ENCODE measurements around the gene NSMF.

NSMF gene

DNA sequence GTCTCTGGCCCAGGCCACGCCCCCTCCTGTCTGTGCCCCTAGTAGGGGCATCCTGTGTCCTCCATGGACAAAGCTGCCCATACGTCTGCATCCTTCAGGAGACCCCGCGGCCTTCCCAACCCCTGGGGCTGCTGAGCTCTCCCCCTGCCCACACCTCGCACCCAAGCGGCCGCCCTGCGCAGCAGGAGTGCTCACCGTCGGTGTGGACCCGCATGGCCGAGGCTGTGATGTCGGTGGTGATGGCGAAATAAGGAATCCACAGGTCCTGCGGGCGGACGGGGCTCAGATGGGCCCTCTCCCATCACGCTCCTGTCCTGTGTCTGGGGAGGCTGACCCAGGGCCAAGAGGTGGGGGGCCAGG is 4.8 kb upstream of the NSMF start:
- H3K27ac ChIP-seq (ENCODE audit: low read depth in 2 of 2, low read length in 2 of 2), result no peak overlapping the region
- H3K9ac ChIP-seq (ENCODE audit: low read depth in 1 of 2, low read length in 2 of 2), result no peak overlapping the region
- H3K9me3 ChIP-seq (ENCODE audit: control insufficient read depth in 2 of 2, low read length in 2 of 2), result no peaks in the 10 kb centered on the region
- H3K36me3 ChIP-seq (ENCODE audit: control insufficient read depth in 2 of 2, insufficient read depth in 2 of 2, low read length in 2 of 2), result no peaks in the 10 kb centered on the region
- H3K4me3 ChIP-seq (ENCODE audit: low read length in 2 of 2), result no peak overlapping the region
- no peaks in the 10 kb centered on the region for H3K27me3 ChIP-seq (ENCODE audit: control insufficient read depth in 2 of 2, insufficient read depth in 2 of 2, low read length in 2 of 2)
- peaks cover 5 to 6% of the 10 kb centered on the region in 2 donors for H3K4me1 ChIP-seq (ENCODE audit: control insufficient read depth in 2 of 2, insufficient read depth in 2 of 2, low read length in 2 of 2)

DNA sequence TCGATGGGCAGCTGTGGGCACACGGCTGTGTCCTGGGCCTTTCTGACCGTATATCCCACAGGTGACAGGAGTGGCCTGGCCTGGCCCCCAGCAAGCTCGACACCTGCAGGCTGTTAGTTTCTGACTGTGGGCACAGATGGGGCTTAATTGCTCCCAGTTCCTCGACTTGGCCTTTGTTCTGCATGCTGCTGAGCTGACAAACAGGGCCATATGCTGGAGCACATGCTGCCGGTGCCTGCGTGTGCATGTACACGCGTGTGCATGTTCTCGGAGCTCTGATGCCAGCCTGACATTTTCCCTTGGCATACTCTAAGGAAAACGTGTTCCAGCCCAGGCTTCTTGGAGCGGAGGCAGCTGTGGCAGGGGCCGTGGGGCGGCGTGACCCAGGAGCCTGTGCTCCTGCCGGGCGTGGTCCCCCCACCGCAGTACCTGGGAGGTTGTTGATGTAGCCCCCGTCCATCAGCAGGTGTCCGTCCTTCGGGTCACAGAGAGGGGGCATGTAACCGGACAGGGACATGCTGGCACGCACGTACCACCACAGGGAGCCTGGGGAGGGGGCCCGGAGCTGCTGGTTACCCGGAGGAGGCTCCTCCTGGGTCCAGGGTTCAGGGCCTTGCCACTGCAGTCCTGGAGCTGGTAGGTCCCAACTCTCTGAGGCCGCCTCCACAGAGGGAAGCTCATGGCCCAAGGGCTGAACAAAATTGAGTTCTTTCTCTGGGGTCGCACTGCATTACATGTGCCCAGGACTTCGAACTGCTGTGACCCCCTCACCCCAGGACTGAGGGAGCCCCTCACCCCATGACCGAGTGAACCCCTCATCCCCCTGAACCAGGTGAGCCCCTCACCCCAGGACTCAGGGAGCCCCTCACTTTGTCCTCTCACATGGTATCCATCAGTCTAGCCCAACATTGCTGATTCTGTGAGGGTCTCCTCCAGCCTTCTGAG is 4.1 kb upstream of the NSMF start:
- no peak overlapping the region for H3K9ac ChIP-seq (ENCODE audit: low read depth in 1 of 2, low read length in 2 of 2)
- peaks cover 9 to 11% of the 10 kb centered on the region in 2 donors for H3K4me1 ChIP-seq (ENCODE audit: control insufficient read depth in 2 of 2, insufficient read depth in 2 of 2, low read length in 2 of 2)
- no peaks in the 10 kb centered on the region for H3K27me3 ChIP-seq (ENCODE audit: control insufficient read depth in 2 of 2, insufficient read depth in 2 of 2, low read length in 2 of 2)

DNA sequence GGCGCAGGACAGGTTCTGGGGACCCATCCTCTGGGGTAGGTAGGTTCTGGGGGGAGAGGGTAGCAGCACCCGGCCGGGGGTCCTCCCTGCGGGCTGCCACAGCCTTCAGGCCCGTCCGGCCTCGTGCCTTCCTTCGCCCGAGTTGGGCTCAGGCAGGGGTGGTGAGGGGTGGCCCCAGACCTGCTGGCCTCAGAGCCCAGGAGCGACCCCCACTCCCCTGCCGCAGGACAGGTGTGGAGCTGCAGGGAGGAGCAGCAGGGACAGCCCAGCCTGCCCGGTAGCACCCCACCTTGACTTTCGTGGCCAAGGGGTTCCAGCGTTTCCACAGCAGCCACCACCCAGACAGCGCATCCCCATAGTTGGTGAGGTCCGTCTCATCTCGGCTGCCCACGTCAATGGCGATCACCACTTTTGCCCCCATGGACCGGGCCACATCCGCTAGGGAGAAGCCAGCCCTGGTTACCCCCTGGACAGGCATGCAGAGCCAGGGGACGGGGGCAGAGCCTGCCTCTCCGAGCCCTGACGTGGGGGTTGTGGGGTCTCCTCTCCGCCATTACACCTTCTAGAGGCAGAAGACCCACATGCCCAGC is 3.4 kb upstream of the NSMF start:
- Histone ChIP-seq H3K4me1 (ENCODE audit: control insufficient read depth in 2 of 2, insufficient read depth in 2 of 2, low read length in 2 of 2) (peaks cover 13% of the 10 kb centered on the region in 2 donors), H3K27ac (ENCODE audit: low read depth in 2 of 2, low read length in 2 of 2) (peak overlapping the region in 1 of 2 donors; percentile 38), H3K4me3 (ENCODE audit: low read length in 2 of 2) (no peak overlapping the region), H3K27me3 (ENCODE audit: control insufficient read depth in 2 of 2, insufficient read depth in 2 of 2, low read length in 2 of 2) (no peaks in the 10 kb centered on the region), H3K36me3 (ENCODE audit: control insufficient read depth in 2 of 2, insufficient read depth in 2 of 2, low read length in 2 of 2) (no peaks in the 10 kb centered on the region), H3K9me3 (ENCODE audit: control insufficient read depth in 2 of 2, low read length in 2 of 2) (no peaks in the 10 kb centered on the region), H3K9ac (ENCODE audit: low read depth in 1 of 2, low read length in 2 of 2) (no peak overlapping the region)

More for the DNA sequence above, 4.1 kb upstream of the NSMF start:
- H3K9me3 ChIP-seq (ENCODE audit: control insufficient read depth in 2 of 2, low read length in 2 of 2), result no peaks in the 10 kb centered on the region
- no peaks in the 10 kb centered on the region for H3K36me3 ChIP-seq (ENCODE audit: control insufficient read depth in 2 of 2, insufficient read depth in 2 of 2, low read length in 2 of 2)
- no peak overlapping the region for H3K27ac ChIP-seq (ENCODE audit: low read depth in 2 of 2, low read length in 2 of 2)
- H3K4me3 ChIP-seq (ENCODE audit: low read length in 2 of 2), result no peak overlapping the region

DNA sequence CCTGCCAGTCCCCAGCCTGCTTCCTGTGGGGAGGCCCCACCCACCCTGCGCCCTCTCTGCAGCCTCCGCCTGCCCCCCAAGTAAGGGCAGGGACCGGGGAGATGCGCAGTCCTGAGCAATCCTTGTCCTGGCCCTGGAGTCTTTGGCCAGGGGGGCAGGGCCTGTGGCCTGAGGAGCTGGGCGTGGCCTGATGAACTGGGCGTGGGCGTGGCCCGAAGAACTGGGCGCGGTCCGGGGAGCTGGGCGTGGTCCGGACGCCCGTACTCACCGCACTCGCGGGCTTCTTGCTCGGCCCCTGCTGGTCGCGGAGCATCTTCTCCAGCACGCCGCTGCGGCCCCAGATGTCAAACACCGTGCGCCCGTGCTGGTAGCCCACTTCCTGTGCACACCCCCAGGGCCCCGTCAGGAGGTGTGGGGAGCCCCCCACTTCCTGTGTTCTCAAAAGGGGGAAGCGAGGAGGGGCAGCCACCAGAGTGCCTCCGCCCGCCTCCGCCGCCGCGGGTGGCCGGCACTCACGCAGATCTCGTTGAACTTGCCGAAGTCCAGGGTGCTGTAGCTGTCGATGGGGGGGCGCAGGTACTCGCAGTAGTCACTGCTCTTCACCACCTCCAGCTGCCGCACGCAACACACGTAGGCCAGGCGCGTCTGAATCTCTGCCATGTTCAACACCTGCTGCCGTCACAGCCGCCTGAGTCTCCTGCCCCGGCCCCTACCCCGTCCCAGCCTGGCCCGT is 2.7 kb upstream of the NSMF start:
- no peak overlapping the region for H3K4me3 ChIP-seq (ENCODE audit: low read length in 2 of 2)
- peak overlapping the region in 1 of 2 donors; percentile 38 for H3K27ac ChIP-seq (ENCODE audit: low read depth in 2 of 2, low read length in 2 of 2)
- H3K27me3 ChIP-seq (ENCODE audit: control insufficient read depth in 2 of 2, insufficient read depth in 2 of 2, low read length in 2 of 2), result no peaks in the 10 kb centered on the region
- no peaks in the 10 kb centered on the region for H3K9me3 ChIP-seq (ENCODE audit: control insufficient read depth in 2 of 2, low read length in 2 of 2)
- peaks cover 13% of the 10 kb centered on the region in 2 donors for H3K4me1 ChIP-seq (ENCODE audit: control insufficient read depth in 2 of 2, insufficient read depth in 2 of 2, low read length in 2 of 2)
- H3K36me3 ChIP-seq (ENCODE audit: control insufficient read depth in 2 of 2, insufficient read depth in 2 of 2, low read length in 2 of 2), result no peaks in the 10 kb centered on the region
- H3K9ac ChIP-seq (ENCODE audit: low read depth in 1 of 2, low read length in 2 of 2), result no peak overlapping the region

DNA sequence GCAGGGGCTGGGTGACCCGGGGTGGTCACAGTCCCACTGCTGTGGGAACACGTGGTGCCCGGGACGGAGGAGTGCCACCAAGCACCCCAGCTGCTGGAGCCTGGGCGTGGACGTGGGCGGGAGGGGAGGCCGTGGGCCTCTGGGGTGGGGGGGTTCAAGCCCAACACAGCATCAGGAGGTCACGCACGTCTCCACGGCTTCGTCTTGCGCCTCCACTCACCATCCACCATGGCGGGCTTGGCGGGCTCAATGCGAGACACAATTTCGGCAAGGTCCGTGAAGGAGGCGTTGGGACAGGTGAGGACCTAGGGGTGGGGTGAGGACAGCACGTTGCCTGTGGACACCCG is 2.2 kb upstream of the NSMF start:
- H3K4me1 ChIP-seq (ENCODE audit: control insufficient read depth in 2 of 2, insufficient read depth in 2 of 2, low read length in 2 of 2), result peaks cover 13% of the 10 kb centered on the region in 2 donors
- no peak overlapping the region for H3K9ac ChIP-seq (ENCODE audit: low read depth in 1 of 2, low read length in 2 of 2)
- no peaks in the 10 kb centered on the region for H3K9me3 ChIP-seq (ENCODE audit: control insufficient read depth in 2 of 2, low read length in 2 of 2)
- no peak overlapping the region for H3K27ac ChIP-seq (ENCODE audit: low read depth in 2 of 2, low read length in 2 of 2)
- H3K36me3 ChIP-seq (ENCODE audit: control insufficient read depth in 2 of 2, insufficient read depth in 2 of 2, low read length in 2 of 2), result no peaks in the 10 kb centered on the region
- no peak overlapping the region for H3K4me3 ChIP-seq (ENCODE audit: low read length in 2 of 2)
- H3K27me3 ChIP-seq (ENCODE audit: control insufficient read depth in 2 of 2, insufficient read depth in 2 of 2, low read length in 2 of 2), result no peaks in the 10 kb centered on the region

DNA sequence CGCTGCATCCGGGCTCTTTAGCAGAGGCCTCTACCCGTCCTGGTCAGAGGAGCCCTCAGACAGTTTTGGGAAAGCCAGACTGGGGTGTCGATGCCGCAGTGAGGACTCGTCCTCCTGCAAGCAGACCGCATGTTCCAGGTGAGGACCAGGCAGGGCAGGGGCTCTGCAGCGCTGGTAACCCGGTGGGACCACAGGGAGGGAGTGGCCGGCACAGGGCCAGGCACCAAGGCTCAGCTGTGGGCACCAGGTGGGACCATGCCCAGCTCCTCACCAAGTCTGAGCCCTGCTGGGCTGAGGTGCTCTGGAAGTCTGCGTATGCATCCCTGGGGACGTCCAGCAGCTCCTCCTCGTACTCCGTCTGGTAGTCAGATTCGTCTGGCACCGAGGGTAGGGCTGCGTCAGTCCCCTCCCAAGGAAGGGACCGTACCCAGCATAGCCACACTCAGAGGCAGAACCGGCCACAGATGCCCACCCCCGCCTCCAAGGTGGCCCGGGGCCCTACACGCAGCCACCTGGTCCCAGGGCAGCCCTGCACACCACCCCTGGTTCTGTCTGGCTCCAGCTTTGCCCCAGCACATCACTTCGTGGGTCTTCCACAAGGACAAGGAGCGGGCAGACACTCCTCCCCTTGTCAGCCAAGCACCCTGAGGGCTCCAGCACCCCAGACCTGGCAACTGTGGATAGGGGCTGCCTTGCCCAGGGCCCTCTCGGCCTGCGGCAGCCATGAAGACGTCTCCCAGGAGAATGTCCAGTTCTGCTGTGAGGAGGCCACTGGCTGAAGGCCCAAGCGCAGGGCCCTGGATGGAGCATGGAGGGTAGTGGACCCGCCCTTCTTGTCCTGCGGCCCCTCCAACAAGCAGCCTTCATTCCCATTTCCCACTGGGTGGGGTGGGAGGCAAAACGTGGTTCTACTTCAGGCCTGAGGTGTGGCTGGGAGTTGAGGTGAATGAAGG is 1.5 kb upstream of the NSMF start:
- no peaks in the 10 kb centered on the region for H3K27me3 ChIP-seq (ENCODE audit: control insufficient read depth in 2 of 2, insufficient read depth in 2 of 2, low read length in 2 of 2)
- H3K36me3 ChIP-seq (ENCODE audit: control insufficient read depth in 2 of 2, insufficient read depth in 2 of 2, low read length in 2 of 2), result no peaks in the 10 kb centered on the region
- no peaks in the 10 kb centered on the region for H3K9me3 ChIP-seq (ENCODE audit: control insufficient read depth in 2 of 2, low read length in 2 of 2)
- H3K4me1 ChIP-seq (ENCODE audit: control insufficient read depth in 2 of 2, insufficient read depth in 2 of 2, low read length in 2 of 2), result peaks cover 13% of the 10 kb centered on the region in 2 donors
- H3K9ac ChIP-seq (ENCODE audit: low read depth in 1 of 2, low read length in 2 of 2), result peak overlapping the region in 1 of 2 donors; percentile 24
- no peak overlapping the region for H3K27ac ChIP-seq (ENCODE audit: low read depth in 2 of 2, low read length in 2 of 2)
- H3K4me3 ChIP-seq (ENCODE audit: low read length in 2 of 2), result no peak overlapping the region

DNA sequence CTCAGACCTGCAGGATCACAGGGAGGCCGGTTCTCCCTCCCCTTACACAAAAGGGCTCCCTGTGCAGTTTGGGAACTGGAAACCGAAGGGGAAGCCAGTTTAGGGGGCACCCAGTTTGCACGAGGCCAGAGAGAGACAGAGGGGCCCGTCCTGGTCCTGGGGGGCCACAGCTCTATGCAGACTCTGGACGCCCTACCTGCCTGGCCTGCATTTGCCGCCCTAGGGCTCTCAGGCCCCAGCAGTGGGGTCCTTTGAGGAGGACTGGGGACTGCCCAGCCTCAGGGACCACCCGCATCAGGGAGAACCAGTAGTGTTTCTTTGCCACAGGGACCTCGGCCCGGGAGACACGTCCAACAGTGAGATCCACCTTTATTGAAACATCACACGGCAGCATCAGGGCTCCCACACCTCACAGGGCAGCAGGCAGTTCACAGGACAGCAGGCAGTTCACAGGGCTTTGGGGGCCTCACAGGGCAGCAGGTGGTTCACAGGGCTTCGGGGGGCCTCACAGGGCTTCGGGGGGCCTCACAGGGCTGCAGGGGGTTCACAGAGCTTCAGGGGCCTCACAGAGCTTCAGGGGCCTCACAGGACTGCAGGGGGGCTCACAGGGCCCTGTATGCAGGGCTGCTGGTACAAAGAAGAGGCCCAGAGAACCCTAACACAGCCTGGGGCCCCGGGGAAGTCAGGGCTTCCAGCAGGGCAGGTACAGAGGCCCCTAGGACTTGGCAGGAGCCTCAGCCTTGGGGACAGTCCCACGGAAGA is 648 bp upstream of the NSMF start:
- no peaks in the 10 kb centered on the region for H3K36me3 ChIP-seq (ENCODE audit: control insufficient read depth in 2 of 2, insufficient read depth in 2 of 2, low read length in 2 of 2)
- peaks cover 17 to 18% of the 10 kb centered on the region in 2 donors for H3K4me1 ChIP-seq (ENCODE audit: control insufficient read depth in 2 of 2, insufficient read depth in 2 of 2, low read length in 2 of 2)
- H3K9me3 ChIP-seq (ENCODE audit: control insufficient read depth in 2 of 2, low read length in 2 of 2), result no peaks in the 10 kb centered on the region
- peak overlapping the region; percentile 53 to 67 for H3K4me3 ChIP-seq (ENCODE audit: low read length in 2 of 2)
- H3K27ac ChIP-seq (ENCODE audit: low read depth in 2 of 2, low read length in 2 of 2), result peak overlapping the region; percentile 2 to 52
- peak overlapping the region; percentile 69 to 87 for H3K9ac ChIP-seq (ENCODE audit: low read depth in 1 of 2, low read length in 2 of 2)
- no peaks in the 10 kb centered on the region for H3K27me3 ChIP-seq (ENCODE audit: control insufficient read depth in 2 of 2, insufficient read depth in 2 of 2, low read length in 2 of 2)

DNA sequence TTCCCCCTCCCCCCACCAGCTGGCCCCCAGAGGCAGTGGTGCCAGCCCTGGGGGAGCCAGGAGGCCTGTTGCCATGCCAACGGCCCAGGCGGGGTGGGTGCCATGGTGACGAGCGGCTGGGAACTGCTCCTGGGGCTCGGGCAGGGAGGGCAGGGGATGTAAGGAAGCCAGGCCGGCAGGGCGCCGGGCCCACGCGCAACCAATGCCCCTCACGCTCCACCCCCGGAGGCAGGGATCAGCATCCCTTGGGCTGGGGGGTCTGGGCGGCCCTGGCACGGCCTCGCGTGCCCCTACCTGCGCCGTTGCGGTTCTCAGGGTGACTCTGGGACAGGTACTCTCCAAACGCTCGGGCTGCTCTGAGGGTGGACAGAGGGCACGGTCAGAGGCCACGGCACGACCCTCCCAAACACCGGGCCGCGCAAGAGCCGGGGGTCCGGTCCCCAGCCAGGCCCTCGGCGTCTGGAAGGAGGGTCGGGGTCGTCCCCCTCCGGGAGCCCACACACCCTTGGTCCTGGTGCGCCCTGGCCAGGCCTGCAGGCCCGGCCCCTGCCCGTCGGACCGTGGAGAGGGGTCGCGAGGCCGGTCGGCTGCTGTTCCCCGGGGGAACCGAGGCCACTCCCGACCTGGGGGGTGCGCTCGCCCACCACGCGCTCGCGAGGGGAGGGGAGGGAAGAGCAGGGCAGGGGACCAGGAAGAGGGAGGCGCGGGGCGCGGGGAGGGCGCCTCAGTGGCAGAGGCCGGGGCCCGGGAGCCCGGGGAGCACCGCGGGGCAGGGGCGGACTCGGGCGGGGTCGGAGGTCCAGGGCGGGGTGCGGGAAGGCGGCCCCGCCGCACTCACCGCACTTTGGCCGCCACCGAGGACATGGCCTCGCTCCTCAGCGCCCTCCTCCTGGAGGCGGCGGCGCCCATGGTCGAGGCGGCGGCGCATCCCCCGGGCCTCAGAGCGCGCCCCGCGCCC is 661 bp downstream of the NSMF start:
- H3K9ac ChIP-seq (ENCODE audit: low read depth in 1 of 2, low read length in 2 of 2), result peak overlapping the region; percentile 47 to 69
- H3K27me3 ChIP-seq (ENCODE audit: control insufficient read depth in 2 of 2, insufficient read depth in 2 of 2, low read length in 2 of 2), result no peaks in the 10 kb centered on the region
- H3K9me3 ChIP-seq (ENCODE audit: control insufficient read depth in 2 of 2, low read length in 2 of 2), result no peaks in the 10 kb centered on the region
- peaks cover 22 to 24% of the 10 kb centered on the region in 2 donors for H3K4me1 ChIP-seq (ENCODE audit: control insufficient read depth in 2 of 2, insufficient read depth in 2 of 2, low read length in 2 of 2)
- H3K36me3 ChIP-seq (ENCODE audit: control insufficient read depth in 2 of 2, insufficient read depth in 2 of 2, low read length in 2 of 2), result no peaks in the 10 kb centered on the region
- H3K4me3 ChIP-seq (ENCODE audit: low read length in 2 of 2), result peak overlapping the region; percentile 57 to 70
- H3K27ac ChIP-seq (ENCODE audit: low read depth in 2 of 2, low read length in 2 of 2), result peak overlapping the region; percentile 12 to 16
